ENCODE results near the gene RALGAPB.
"Not testable (repeated sequence)": the region's sequence is repeated elsewhere in the genome, so short reads cannot be mapped to it uniquely, and the experiment has no call there.

Gene RALGAPB

GRCh38 chr20:38498909-38499308 lies 26.3 kb downstream of the RALGAPB start:
- DNase-seq: no peak

DNA sequence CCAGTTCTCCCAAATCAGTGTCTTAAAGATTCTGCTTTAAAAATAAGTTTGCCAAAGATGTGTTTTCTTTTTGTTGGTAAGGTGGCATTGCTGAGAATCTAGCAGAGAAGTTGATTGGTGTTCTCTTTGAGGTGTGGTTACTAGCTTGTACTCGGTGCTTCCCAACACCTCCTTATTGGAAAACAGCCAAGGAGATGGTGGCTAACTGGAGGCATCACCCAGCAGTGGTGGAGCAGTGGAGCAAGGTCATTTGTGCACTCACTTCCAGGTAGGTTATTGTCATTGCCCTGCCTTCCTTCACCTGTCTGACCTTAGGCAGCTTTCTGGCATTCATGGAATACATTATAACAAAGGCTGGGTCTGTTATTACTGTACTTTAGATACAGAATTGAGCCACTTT lies 26.7 kb downstream of the RALGAPB start:
- no peak for DNase-seq

- no peak for DNase-seq
Measured at GRCh38 chr20:38501858-38502436, 29.3 kb downstream of the RALGAPB start.

- DNase-seq: no peak
Measured at GRCh38 chr20:38504368-38505090, 31.9 kb downstream of the RALGAPB start.

- no peak for DNase-seq
Measured at GRCh38 chr20:38505091-38505455, 32.4 kb downstream of the RALGAPB start.

DNA sequence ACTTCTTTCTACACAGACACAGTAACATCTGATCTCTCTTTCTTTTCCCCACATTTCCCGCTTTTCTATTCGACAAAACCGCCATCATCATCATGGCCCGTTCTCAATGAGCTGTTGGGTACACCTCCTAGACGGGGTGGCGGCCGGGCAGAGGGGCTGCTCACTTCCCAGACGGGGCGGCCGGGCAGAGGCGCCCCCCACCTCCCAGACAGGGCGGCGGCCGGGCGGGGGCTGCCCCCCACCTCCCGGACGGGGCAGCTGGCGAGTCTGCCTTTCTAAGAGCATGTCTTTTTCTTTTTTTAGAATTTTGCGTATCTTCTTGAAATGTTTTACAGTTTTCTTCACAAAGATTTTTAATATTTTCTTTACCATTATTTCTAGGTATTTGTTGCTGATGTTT lies 39.1 kb downstream of the RALGAPB start:
- not testable (repeated sequence) for DNase-seq

DNA sequence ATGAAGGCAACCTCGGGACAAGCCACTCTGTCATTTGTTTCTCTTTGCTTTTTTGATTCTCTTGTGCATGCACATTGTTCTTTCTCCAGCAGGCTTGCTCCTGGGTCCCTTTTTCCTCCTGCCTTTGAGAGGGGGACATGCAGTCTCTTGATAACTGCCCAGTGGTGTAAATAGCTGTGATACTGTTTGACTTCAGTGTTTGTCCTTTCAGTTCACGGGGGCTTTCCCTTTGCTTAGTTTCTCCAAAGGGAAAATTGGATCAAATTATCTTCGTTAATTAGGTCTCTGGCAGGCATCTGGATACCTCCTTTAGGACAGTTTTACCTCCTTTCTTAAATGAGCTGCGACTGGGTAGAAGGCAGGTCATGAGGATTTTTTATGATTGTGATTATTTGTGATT lies 41.5 kb downstream of the RALGAPB start:
- no peak for DNase-seq

DNA sequence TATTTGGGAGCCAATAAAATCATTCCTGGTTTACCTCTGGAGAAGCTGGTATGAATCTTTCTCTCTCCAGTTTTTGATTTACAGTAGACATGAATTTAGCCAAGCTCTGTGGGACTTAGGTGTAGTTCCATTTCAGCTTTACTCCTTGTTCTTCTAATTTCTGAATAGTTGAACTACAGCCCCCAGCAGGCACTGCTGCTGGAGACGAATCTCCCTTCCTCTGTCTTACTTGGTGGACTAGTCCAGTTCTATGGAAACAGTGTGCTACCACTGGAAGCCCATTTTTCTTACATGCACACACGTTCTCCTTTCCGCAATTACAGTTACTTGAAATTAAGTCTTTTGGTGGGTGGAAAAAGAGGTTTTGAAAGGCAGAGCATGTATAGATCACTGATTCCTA lies 42.3 kb downstream of the RALGAPB start:
- no peak for DNase-seq

DNA sequence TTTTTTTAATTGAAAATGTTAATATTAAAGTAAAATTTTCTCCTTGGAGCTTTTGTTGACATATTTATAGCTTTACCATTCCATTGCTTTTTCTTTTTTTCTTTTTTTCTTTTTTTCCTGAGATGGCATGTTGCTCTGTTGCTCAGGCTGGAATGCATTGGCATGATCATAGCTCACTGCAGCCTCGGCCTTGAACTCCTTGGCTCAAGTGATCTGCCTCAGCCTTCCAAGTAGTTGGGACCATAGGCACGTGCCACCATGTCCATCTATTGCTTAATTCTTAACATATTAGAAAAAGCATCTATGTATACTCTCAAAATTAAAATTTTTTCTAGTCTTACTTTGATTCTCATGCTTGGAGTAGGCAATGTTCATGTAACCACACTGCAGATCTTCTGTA lies 43.0 kb downstream of the RALGAPB start:
- no peak for DNase-seq

GRCh38 chr20:38519426-38519825 lies 46.8 kb downstream of the RALGAPB start:
- DNase-seq: no peak

- DNase-seq: no peak
Measured at GRCh38 chr20:38520261-38520660, 47.6 kb downstream of the RALGAPB start.

GRCh38 chr20:38523697-38524096 lies 51.1 kb downstream of the RALGAPB start:
- no peak for DNase-seq

DNA sequence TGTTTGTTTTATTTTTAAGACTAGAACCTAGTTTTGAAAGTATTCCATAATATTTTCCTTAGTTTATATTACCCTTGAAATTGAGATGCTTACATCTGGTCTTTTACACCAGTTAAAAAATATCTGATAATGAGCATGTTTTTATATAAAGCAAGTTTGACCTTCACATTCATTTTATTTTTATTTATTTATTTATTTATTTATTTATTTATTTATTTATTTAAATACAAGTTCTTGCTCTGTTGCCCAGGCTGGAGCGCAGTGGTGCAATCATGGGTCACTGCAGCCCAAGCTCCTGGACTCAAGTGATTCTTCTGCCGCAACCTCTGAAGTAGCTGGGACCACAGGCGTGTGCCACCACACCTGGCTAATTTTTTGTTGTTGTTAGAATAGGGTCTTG lies 55.5 kb downstream of the RALGAPB start:
- no peak for DNase-seq

DNA sequence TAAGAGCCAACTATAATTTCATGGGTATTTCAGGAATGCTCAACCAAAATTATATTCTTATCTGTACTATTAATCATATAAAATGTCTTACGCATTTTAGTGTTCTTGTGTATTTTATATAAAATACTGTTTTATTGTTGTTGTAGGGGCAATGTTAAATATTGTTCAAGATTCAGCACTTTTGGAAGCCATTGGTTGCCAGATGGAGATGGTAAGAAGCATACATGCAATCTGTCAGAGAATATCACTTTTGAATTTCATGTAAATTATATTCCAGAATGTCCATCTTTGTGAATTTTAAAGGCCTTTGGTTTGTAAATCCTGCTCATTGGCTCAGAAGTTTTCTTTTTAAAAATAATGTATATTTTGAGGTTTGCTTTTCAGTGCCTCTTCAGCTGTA lies 58.4 kb downstream of the RALGAPB start:
- DNase-seq: no peak

DNA sequence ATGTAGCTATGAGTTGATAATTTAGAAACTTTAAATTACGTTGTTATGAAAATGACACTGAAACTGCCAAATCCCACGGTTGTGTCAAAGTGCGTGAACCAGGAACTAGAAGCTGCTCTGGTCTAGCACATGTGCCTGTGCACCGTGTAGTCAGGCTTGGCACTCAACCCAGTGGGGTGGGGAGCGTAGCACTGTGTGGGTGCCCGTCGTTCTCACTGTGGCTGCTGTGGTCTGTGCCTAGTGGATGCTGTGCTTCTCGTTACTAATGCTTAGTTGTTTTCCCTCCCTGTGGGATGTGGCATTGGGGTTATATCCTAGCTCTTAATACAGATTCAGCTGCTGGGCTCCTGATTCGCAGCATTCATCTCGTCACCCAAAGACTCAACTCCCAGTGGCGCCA lies 62.1 kb downstream of the RALGAPB start:
- DNase-seq: no peak

DNA sequence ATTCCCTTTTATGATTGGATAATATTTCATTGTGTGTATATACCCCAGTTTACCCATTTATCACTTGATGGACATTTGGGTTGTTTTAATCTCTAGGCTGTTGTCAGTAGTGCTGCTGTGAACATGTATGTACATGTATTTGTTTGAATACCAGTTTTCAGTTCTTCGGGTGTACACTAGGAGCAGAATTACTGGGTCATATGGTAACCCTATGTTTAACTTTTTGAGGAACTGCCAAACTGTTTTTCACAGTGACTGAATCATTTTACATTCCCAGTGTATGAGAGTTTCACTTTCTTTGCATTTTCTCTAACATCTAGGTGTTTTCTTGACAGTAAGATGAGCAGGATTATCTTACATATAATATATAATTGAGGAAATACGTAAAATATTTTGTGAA lies 63.7 kb downstream of the RALGAPB start:
- no peak for DNase-seq

GRCh38 chr20:38537176-38537575 lies 64.5 kb downstream of the RALGAPB start:
- no peak for DNase-seq

DNA sequence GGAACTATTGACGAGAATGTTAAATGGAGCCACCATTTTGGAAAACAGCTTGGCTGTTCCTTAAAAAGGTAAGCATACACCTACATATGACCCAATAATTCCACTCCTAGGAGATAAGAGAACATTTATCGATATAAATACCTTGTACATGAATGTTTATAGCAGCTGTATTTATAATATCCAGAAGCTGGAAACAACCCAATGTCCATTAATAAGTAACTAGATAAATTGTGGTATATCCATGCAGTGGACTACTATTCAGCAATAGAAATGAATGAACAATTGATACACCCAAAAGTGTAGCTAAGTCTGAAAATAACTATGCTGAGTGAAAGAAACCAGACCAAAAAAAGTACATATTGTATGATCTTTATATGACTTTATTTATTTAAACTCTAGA lies 66.1 kb downstream of the RALGAPB start:
- no peak for DNase-seq

DNA sequence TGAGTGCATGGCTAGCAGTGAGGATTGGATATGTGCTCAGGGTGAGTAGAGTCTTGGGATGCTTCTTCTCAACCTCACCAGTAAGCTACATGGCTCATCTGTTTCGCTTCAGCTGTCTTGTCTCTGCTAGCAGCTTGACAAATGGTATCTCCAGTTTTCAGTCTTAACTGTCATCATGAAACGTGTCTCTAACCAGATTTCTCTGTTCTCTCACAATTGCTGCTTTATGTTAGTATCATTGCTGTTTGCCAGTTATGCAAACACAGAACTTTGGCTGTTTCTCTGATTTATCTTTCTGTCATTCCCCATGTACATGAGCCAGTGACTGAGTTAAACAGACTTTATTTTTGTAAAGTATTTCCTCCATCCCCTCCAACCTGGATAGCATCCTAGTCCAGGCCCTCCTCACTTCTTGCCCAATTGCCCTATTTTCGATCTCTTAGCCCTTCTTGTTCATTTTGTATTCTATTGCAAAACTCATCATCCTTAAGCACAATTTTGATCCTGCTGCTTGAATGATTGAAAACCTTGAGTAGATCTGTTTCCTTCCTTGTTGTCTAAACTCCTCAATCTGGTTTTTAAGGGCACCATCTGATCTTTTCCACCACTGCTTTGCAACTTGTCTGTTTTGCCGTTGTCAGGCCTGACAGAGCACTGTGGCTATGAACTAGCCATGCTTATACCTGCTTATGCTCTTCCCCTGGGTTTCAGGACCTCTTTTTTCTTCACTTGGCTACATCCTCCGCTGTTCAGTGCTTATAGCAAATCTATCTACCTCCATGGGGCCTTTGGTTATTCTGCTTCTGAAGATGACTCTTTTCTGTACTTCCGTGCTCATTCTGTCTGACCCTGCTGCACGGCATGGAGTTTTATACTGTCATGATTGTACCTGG lies 70.6 kb downstream of the RALGAPB start:
- DNase-seq: no peak

GRCh38 chr20:38545771-38546170 lies 73.1 kb downstream of the RALGAPB start:
- DNase-seq: no peak

DNA sequence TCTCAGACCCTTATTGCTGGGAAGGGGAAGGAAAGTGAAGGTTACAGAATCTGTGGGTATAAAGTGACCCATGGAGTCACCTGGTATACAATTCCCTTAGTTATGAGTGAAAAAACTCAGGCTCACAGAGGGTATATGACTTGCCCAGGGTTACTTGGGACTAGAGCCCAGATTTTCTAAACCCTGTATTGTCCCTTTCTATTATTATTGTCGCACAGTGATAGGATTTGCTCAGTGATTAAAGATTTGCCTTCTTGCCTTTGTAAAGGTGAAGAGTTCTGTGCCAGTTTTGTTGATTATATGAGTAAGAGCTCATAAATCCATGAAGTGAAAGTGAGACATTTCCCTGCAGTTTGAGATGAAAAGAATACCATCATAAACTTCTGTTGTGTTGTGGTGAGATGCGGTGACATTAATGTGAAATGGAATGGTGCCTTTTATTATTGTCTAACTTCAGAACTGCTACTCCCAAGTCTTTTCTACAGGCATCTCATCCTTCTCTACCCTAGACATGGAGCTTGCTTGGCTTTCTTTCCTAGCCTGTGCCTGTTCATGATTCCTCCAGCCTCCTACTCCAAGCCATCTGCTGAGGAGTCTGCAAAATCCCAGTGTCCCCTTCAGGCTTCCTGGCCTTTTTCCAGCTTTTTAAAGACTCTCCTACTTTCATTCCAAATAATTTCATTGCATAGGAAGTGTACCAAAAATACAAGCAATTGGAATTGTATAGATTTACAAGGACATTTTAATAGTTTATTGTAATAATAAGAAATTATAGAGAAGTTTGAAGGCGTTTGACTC lies 74.8 kb downstream of the RALGAPB start:
- no peak for DNase-seq

- DNase-seq: no peak
Measured at GRCh38 chr20:38548356-38549083, 75.9 kb downstream of the RALGAPB start.

Measured in right forelimb (tissue), 1 donor.